PFSK-1 (cell line): ENCODE data around the gene UNC5C.

Source experiments
- FOXP2 ChIP-seq: optimal IDR thresholded peaks from 2 replicates; pipeline ENCODE3; 2011; ENCODE audit warnings: borderline replicate concordance, control low read depth, inconsistent platforms; ENCODE audit not compliant: insufficient read depth; ENCODE audit errors: extremely low read length, extremely low read depth
- POLR2AphosphoS5 ChIP-seq: IDR thresholded peaks from 2 replicates; pipeline ENCODE4 v1.6.1; 2012; ENCODE audit warnings: low read depth, mild to moderate bottlenecking, control low read depth, low read length, moderate library complexity
- REST ChIP-seq, 2 experiments: IDR thresholded peaks; 2 replicates each; pipeline versions ENCODE4 v1.6.1 to v1.8.0; 2011 to 2012; ENCODE audit warnings: low read depth in 2 of 2, low read length in 2 of 2, control low read depth in 1 of 2, inconsistent platforms in 1 of 2, mild to moderate bottlenecking in 1 of 2, moderate library complexity in 1 of 2; ENCODE audit not compliant: insufficient read depth in 1 of 2
- SIN3A ChIP-seq: IDR thresholded peaks from 2 replicates; pipeline ENCODE4 v1.6.1; 2012; ENCODE audit warnings: mild to moderate bottlenecking, low read length, moderate library complexity, borderline replicate concordance; ENCODE audit not compliant: insufficient read depth
- TAF1 ChIP-seq: IDR thresholded peaks from 2 replicates; pipeline ENCODE4 v1.6.1; 2012; ENCODE audit warnings: low read length, control low read depth, borderline replicate concordance; ENCODE audit not compliant: insufficient read depth

The UNC5C gene

GRCh38 chr4:95122001-95122400 is 426.8 kb downstream of the UNC5C start:
- TF ChIP-seq SIN3A (no peak), REST (IDR thresholded peaks at IDR 0.05; ENCODE audit: insufficient read depth in 1 of 2, low read depth in 2 of 2, low read length in 2 of 2) (no peak), POLR2AphosphoS5 (no peak), TAF1 (no peak), FOXP2 (no peak)

GRCh38 chr4:95120456-95120855 is 428.3 kb downstream of the UNC5C start:
- TF ChIP-seq POLR2AphosphoS5, result no peak
- TF ChIP-seq TAF1, result no peak
- TF ChIP-seq FOXP2, result no peak
- no peak for TF ChIP-seq SIN3A
- no peak for TF ChIP-seq REST (IDR thresholded peaks at IDR 0.05; ENCODE audit: insufficient read depth in 1 of 2, low read depth in 2 of 2, low read length in 2 of 2)

GRCh38 chr4:95118497-95118896 is 430.3 kb downstream of the UNC5C start:
- TF ChIP-seq TAF1 (no peak), POLR2AphosphoS5 (no peak), FOXP2 (no peak), REST (IDR thresholded peaks at IDR 0.05; ENCODE audit: insufficient read depth in 1 of 2, low read depth in 2 of 2, low read length in 2 of 2) (no peak), SIN3A (no peak)

GRCh38 chr4:95114521-95114920 is 434.3 kb downstream of the UNC5C start:
- TF ChIP-seq REST (IDR thresholded peaks at IDR 0.05; ENCODE audit: insufficient read depth in 1 of 2, low read depth in 2 of 2, low read length in 2 of 2), result no peak
- TF ChIP-seq POLR2AphosphoS5, result no peak
- TF ChIP-seq SIN3A, result no peak
- no peak for TF ChIP-seq FOXP2
- TF ChIP-seq TAF1, result no peak
